NK-92 treated with Interleukin-12 subunit alpha and Interleukin-12 subunit beta, amount 100 ng/mL, for 24 hours (cell line): ENCODE measurements around the gene HAUS3.
"Not testable (repeated sequence)": the region's sequence is repeated elsewhere in the genome, so short reads cannot be mapped to it uniquely, and the experiment has no call there.

Experiments
- DNase-seq: peaks from one replicate; lab custom pipeline; 2025; lab: John Stamatoyannopoulos, UW

HAUS3 gene

DNA sequence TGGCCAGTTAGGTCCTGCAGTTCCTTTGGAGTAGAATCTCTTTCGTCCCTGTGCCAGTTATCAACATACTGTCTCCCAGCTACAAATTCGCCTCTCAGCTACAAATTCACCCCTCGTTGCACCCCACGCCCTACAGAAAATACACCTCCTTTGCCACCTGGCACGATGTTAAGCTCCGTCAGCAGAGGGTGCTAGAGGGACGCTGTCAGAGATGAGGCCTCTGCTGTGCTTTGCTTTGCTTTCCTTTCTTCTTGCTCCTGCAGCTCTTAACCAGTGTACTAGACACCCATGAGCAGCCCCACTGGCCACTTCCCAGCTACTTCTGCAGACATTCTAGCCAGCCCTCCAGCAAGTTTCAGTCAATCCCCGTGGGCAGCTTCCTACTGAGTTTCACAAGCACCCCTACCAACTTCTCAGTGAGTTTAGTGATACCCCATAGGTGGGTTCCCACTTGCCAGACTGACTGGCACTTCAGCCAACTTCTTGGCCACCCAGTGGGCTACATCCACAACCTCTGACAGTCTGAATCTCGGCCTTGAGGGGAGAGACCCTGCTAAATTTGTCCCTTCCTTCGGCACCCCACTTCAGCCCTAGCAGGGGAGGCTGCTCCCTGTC is 21.8 kb downstream of the HAUS3 start:
- DNase-seq: peak; percentile 37

DNA sequence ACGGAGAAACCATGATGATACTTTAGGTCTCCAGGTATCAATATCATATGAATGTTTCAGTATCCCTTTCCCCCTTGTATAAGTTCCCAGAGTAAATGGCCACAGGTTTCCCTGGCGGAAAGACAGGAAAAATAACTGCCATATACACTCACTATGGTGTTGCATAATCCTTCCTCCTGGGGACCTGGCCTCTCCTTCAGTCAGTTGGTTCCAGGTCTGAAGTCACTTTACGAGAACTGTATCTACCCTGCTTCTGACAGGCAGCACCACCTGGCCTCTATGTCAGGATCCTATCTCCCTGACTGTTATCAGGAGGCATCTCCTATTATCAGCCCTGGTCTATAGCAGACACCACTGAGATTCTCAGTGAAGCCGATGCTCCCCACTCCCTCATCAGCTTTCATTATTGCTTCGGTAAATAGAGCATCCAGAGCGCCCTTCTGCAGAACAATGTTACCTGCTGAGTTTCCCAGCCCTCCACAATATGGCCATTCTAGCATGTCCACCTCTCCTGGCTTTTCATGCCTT is 22.6 kb downstream of the HAUS3 start:
- DNase-seq: no peak

DNA sequence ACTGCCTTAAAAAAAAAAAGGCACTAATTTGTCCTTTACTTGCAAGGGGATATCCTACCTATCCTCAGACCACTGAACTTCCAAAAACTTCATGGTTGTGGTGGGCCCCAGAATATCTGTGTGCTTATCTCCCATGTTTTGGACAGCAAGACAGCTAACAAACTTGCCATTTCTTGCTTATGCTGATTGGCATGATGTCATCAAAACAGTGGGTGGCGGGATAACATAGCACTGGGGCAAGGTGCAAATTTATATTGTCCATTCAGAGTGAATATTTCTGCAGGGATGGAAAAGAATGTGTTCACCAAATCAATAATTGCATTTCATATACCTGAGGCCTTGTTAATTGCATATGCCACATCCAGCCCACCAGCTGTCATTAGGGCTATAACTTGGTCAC is 23.5 kb downstream of the HAUS3 start:
- no peak for DNase-seq

DNA sequence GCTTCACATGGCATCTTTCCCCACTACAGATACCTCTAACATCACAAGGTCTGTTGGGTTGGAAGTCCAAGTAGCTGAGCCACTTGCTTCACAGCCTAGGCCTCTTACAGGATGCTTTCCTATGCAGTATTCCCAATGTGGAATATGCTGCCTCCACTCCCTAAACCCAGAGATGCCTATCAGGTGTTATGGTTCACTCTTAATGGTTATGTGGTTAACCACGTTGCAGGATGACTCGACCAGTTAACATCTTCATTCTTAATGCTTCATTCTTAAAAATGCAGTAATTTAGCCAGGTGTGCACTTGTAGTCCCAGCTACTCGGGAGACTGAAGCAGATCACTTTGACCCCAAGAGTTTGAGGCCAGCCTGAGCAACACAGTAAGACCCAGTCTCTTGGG is 24.2 kb downstream of the HAUS3 start:
- DNase-seq: no peak

DNA sequence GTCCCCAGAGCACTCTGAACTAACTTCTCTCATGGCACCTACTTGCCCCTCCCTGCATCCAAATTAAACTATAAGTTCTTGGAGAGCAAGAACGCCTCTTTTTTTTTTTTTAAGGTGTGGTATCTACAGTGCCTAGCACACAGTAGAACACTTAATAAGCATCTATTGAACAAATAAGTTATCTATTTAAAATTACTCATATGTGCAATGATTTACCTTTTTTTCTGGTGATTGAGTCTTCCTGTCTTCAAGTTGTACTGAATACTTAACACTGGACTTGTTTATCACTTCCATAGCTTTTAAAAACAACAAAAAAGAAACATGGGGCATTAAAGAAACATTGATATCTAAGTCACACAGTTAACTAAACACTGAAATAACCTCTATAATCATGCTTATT is 29.1 kb downstream of the HAUS3 start:
- DNase-seq: no peak

DNA sequence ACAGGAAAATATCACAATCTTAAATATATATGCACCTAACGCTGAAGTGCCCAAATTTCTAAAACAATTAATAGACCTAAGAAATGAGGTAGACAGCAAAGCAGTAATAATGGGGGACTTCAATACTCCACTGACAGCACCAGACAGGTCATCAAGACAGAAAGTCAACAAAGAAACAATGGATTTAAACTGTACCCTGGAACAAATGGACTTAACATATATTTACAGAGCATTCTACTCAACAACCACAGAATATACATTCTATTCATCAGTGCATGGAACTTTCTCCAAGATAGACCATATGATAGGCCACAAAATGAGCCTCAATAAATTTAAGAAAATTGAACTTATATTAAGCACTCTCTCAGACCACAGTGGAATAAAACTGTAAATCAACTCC is 39.1 kb downstream of the HAUS3 start:
- not testable (repeated sequence) for DNase-seq

DNA sequence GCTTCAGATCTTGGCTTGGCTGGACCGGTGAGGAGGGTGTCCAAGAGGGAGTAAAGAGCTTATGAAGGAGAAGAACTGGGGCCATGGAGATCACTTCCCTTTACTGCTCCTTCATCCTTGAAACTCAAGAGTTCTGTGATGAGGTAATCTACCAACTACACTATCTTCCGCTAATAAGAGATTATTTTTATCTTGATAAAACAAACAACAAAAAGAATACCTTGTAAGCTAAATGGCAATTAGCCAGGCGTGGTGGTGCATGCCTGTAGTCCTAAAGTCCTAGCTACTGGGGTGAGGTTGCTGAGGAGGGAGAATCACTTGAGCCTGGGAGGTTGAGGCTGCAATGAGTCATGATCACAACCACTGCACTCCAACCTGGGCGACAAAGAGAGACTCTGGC is 47.4 kb downstream of the HAUS3 start:
- no peak for DNase-seq

DNA sequence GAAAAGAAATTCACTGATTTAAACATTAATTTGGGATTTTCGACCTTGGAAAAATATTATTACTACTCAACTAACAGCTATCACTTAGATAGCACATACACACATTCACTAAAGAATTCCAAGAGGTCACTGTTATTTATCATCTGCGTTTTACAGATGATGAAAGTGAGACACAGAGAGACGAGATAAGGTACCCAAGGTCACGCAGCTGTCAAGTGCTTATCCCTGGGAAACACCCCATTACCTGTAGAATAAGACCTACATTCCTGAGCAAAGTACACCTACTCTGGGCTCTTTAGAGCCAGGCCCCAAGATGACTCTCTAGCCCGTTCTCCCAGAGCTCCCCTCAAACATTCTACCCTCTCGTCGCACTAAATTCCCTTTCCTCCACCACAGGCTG is 48.6 kb downstream of the HAUS3 start:
- no peak for DNase-seq

DNA sequence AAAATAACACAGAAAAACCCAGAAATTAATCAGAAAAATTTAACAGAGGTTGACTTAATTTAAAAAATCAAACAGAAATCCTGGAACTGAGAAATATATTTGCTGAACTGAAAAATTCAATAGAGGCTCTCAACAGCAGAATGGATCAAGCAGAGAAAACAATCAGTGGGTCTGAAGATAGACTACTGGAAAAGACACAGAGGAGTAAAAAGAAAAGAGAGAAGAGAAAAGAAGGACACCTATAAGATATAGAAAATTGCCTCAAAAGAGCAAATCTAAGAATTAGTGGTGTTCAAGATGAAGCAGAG is 55.1 kb downstream of the HAUS3 start:
- DNase-seq: no peak

DNA sequence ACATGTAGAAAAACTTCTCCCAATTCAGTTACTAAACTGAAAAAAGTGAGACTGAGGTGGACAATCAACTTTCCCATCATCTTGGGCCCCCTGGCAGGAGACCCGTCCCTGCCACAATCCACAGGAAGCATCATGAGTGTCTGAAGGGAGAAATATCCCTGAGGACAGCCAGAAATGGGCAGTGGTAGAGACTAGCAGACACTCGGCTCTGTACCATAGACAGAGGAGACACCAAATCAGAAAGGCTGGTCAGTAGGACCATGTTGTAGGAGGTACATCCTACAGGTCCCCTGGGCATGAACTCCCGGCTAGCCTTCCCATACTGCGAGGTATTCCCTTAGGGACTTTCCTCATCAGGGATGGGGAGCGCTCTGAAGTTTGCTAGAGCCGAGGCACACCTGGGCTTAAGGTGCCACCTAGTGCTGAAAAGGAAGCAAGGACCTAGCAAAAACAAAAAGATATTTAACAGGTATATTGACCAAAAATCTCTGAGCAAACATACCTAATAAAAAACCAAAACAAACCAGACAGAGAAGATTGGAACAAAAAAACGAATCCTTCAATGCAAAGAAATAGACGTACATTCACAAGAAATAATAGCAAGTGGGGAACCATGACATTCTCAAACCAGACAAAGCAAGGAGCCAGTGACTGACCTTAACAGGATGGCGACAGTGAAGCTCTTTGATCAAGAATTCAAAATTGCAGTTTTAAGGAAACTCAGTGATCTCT is 55.6 kb downstream of the HAUS3 start:
- peak; percentile 16 for DNase-seq

DNA sequence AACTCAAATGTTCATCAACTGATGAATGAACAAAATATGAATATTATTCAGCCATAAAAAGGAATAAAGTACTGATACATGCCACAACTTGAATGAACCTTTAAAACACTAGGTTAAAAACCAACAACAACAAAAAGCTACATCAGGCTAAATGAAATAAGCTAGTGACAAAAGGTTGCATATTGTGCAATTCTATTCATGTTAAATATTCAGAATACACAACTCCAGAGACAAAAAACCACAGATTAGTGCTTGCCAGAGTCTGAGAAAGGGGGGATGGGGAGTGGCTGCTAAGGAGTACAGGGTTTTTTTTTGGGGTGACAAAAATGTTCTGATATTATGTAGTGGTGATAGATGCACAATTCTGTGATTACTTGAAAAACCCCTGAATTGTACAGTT is 58.5 kb downstream of the HAUS3 start:
- DNase-seq: no peak

DNA sequence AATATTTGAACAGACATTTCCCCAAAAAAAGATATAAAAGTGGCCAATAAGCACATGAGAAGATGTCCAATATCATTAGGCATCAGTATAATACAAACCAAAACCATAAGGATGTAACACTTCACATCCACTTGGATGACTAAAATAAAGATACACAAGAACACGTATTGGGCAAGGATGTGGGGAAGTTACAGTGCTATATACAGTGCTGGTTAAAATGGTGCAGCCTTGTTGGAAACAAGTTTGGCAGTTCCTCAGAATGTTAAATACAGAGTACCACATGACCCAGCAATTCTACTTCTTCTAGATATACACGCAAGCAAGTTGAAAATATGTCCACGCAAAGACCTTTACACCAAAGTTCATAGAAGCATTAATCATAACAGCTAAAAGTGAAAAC is 58.9 kb downstream of the HAUS3 start:
- DNase-seq: no peak

DNA sequence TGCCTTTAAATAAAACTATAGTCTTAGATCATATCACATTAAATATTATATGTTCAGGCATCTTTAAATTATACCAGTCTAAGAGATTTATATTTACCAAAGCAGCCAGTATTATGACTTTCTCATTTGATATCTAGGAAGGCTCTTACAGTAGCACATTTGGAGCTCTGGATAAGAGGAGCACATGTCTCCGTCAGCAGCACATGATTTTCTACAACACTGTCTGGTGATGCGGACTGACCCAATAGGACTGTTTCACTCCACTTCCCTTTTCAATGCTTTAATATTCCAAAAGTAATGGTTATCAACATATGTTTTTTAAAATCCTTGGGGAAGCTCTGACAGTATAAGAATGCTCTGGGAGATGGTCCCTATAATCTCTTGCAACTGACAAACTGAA is 61.5 kb downstream of the HAUS3 start:
- no peak for DNase-seq

DNA sequence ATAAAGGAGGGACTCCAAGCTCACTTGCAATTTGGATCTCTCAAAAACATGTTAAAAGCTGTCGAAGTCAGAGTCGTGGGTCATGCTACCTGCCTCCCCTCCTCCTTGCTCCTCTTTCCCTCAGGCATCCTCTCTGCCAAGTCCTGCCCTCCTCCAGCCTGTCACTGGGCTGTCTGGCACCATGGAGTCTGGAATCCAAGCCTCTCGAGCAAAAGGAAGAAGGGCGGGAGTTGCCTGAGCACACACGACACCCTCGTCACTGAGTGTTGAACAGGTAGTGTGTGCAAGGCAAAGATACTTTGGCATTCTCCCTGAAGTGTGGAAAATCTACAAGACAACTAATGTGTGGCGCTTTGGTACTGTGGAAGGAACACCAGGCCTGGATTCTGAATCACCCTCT is 62.2 kb downstream of the HAUS3 start:
- DNase-seq: no peak

DNA sequence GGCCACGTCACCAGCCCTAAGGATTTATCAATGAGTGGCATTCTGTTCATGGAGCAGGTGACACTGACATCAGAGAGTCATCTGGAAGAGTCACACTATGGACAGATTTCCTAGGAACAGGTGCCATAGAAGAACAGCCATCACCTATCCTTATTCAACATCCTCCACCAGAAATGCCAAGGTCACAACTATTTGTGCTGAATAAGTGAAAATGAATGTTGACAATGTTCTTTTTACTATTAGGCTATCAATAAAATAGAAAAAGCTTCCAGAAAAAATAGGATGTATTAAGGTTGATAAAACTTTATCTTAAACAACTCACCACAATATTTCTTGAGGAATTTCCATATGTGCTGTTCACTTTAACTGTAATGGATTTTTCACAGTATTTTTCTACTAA is 62.9 kb downstream of the HAUS3 start:
- DNase-seq: no peak
